ENCODE results near the gene WDR45. TPM values are rescaled to one million over a fixed set of nuclear protein-coding genes. Genes with fewer than 3 reads are reported as not detected.
A peak's percentile ranks its signal among the peaks of the same experiment; 100 is the strongest.

WDR45 gene
- total and polyA plus RNA-seq, 10 of the 15 experiments (the other 5 are each of a cell fraction or from before 2014, with no cell fraction given) = 5.9 to 30.9 (median 20.6) TPM

DNA sequence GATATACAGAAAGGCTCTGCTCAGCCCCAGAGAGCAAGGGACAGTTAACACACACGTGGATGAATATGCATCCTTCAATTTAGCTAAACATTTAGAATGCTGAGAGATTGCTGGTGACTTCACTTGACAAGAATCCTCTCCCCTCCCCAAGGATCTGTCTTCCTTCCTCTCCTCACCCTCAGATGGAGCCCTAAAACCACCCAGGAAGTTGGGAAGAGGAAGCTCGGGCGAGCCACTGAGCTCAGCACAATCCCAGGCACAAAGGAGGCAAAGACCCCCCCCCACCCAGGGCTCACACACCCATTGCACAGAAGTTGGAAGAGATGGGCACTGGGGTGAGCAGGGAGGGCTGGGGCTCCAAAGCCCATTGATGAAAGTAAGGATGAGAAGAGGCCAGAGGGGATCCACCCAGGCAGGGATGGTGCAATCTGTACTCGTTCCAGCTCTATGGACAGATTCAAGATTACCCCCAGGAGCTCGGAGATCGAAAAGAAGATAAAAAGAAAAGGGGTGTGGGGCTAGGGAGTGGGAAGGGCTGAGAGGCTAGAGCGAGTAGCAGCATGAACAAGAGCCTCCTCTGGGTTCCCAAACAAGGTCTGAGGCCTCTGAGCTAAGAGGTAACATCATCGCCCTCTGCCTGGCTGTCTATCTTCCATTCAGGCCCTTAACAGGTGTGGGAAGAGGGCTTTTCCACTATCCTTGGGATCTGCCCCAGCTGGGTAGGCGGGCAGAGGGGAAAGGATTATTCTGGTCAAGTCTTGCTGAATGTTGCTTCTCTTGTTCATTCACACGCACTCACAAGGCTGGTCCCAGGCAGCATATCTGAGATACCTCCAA lies 37.7 kb downstream of the WDR45 start:
- ChIA-PET RAD21 (ENCODE audit: unreplicated experiment) (interaction anchor here (1.1 to 3.0 kb wide), 4 partner anchors 40 to 105 kb away, joined by 3 to 17 read pairs (median 11); partner anchors contain the start of genes GRIPAP1 and OTUD5), SMC1A (ENCODE audit: uncharacterized antibody, unreplicated experiment) (interaction anchor here (0.6 to 2.1 kb wide), 5 partner anchors 39 to 1116 kb away, joined by 3 to 7 read pairs (median 4); partner anchors contain the start of gene GRIPAP1), POLR2A (interaction anchor here (0.6 to 2.8 kb wide), 8 partner anchors 10 to 105 kb away, joined by 3 to 23 read pairs (median 5); partner anchors contain the start of genes GRIPAP1 and OTUD5), CTCF (interaction anchor here (0.8 to 1.6 kb wide), 7 partner anchors 40 to 394 kb away, joined by 3 to 13 read pairs (median 5); partner anchors contain the start of genes GRIPAP1, KCND1 and OTUD5)
- Histone ChIP-seq H3K9ac (ENCODE audit: control insufficient read depth, insufficient read depth, low read length) (peak overlapping the region; percentile 88), H3K27me3 (replicated peaks in 1 of 2; ENCODE audit: control insufficient read depth in 2 of 2, insufficient read depth in 2 of 2, low read length in 1 of 2) (no peaks in the 10 kb centered on the region), H3K79me2 (ENCODE audit: control insufficient read depth, insufficient read depth, low read length) (peaks cover 29% of the 10 kb centered on the region), H2AFZ (ENCODE audit: control insufficient read depth, low read depth, low read length) (no peak overlapping the region), H3K36me3 (ENCODE audit: control insufficient read depth in 2 of 2, insufficient read depth in 2 of 2, low read length in 1 of 2) (peaks cover 2 to 5% of the 10 kb centered on the region in 2 experiments; a peak in 2 of 4 replicates), H4K20me1 (ENCODE audit: control insufficient read depth, insufficient read depth) (no peaks in the 10 kb centered on the region), H3K27ac (ENCODE audit: control insufficient read depth, insufficient read depth) (peak overlapping the region; percentile 89), H3K4me1 (ENCODE audit: control insufficient read depth, insufficient read depth, low read length) (peaks cover 5% of the 10 kb centered on the region; the same call in 1 of the 2 replicates), H3K9me3 (replicated peaks; ENCODE audit: control insufficient read depth, insufficient read depth, low read length) (no peaks in the 10 kb centered on the region), H3K4me3 (peak overlapping the region; percentile 71), H3K4me2 (ENCODE audit: control insufficient read depth, insufficient read depth) (peak overlapping the region; percentile 89)
- TF ChIP-seq E4F1 (IDR thresholded peaks at IDR 0.05; ENCODE audit: borderline replicate concordance, partially characterized antibody) (no peak), TCF7 (IDR thresholded peaks at IDR 0.05; ENCODE audit: borderline replicate concordance) (no peak), EP300 (IDR thresholded peaks at IDR 0.05; ENCODE audit: borderline replicate concordance in 1 of 2, control insufficient read depth in 1 of 2, low read depth in 2 of 2, low read length in 2 of 2) (no peak), JUNB (IDR thresholded peaks at IDR 0.05) (no peak), ZNF217 (IDR thresholded peaks at IDR 0.05) (no peak), IKZF2 (IDR thresholded peaks at IDR 0.05) (no peak), ZBTB33 (IDR thresholded peaks at IDR 0.05) (no peak)
- intact Hi-C loops (cut with micrococcal nuclease; ENCODE audit: unreplicated experiment) (loop anchor here (5.0 kb wide), 5 partner anchors 40 to 410 kb away; partner anchors contain the start of genes GRIPAP1, HDAC6, PIM2 and PQBP1), in situ Hi-C loops (cut with MboI) (loop anchor here (5.0 kb wide), 1 partner anchor 75 kb away; no protein-coding TSS in a partner anchor)
- no peak for DNase-seq (ENCODE audit: low read depth, low spot score)
- no peak for FAIRE-seq
- TSS peak; percentile 82 for BruUV-seq (replicated peaks)
- 11% methylated on average over 10 of the region's 10 CpGs for WGBS (ENCODE audit: insufficient coverage, insufficient replicate concordance, low lambda C conversion rate, missing lambda C conversion rate)
- no peak for ATAC-seq

Measured in GM12878 (cell line).